GM19099 (cell line): ENCODE measurements around the gene FKBP5.

Experiments
- POLR2A ChIP-seq: IDR thresholded peaks from 3 replicates; pipeline ENCODE4 v1.6.1; 2011; ENCODE audit warnings: low read depth; ENCODE audit not compliant: insufficient read length; ENCODE audit errors: extremely low read depth

The FKBP5 gene

DNA sequence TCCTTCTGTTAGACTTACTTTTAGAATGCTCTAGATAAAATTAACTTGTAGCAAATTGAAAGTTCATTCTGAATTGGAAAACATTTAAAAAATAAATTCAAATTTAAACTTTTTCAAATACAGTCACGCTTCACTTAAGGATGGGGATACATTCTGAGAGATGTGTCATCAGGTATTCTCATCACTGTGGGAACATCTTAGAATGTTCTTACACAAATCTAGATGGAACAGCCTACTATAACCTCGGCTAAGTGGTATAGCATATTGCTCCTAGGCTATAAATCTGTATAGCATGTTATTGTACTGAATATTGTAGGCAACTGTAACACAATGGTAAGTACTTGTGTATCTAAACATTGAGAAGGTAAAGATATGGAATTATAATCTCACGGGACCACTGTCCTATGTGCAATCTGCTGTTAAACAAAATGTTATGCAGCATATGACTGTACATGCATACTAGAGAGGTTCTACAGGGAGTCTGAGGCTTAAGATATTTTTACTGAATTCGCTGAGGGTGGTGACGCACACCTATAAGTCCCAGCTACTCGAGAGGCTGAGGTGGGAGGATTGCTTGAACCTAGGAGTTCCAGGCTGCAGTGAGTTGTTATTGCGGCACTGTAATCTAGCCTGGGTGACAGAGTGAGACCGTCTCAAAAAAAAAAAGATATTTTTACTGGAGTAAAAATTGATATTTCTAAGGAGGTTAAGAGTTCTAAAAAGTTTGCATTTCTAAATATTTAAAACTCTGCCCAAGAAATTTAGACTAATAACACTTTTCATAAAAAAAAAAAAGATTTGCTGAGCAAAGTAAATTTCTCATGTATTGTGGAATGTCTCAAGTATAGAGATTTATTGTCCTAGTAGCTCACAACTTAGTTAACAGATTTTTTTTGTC lies 88.7 kb downstream of the FKBP5 start:
- no peak for TF ChIP-seq POLR2A

DNA sequence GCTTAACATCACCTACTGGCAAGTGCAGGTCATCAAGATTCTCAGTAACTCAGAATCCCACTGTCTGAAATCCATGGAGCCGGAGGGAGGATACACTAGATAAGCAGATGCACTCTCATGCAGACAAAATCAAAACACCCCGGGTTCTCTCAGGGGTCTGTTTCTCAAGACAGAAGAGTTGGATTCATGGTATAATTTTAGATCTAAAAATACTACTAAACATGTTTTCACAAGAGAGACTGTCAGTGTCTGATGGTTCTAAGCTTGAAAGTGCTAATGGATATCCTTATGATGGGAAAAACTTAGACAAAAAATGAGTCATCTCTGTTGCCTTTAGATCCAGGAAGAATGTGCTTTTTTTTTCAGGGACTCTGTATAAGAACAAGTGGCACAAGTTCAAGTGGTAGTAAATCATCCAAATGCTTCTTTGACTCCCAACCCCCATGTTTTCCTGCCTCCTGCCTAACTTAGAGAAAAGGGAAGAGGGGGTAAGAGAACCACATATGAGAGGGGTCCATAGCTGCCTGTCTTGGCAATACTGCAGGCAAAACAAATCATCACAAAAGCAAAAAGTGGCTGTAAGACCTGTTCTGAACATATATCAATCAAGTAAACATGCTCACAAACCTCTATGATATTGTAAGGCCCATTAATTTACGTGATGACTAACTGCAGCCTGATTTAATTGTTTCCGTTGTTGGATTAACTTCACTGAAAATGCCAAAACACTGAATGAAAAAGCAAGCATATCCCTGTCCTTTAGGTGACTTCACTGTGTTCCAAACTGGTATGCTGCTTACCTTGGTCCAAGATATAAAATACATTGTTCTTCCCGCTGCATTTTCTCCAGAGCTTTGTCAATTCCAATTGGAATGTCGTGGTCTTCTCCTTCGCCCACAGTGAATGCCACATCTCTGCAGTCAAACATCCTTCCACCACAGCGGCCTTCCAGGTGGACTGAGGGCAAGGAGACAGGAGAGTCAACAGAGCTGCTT lies 92.0 kb downstream of the FKBP5 start:
- no peak for TF ChIP-seq POLR2A

DNA sequence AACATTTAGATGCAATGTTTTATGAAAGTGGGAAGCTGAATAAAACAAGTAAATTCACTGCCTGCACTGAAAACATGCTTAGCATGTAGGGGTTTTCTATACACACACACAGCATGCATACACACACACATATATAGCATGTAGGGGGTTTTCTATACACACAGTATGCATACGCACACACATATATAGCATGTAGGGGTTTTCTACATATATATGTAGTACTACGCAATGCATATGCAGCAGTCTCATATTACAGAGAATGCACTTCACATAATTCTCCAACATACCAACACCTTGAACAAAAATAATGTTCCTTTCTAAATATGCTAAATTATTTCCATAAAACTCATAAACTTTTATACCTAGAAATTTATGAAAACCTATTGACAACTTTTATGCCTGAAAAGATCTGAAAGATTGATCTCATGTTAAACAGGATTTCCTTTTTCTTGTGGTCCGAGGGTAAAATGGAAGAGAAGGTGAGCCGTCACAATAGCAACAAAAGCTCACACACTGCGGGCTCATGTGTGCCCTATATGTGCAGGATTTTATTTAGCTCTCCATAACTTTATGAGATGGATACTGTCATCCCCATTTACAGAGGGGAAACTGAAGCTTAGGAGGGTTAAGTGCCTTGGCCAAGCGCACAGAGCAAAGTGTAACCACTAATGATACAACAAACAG lies 94.1 kb downstream of the FKBP5 start:
- TF ChIP-seq POLR2A: no peak

DNA sequence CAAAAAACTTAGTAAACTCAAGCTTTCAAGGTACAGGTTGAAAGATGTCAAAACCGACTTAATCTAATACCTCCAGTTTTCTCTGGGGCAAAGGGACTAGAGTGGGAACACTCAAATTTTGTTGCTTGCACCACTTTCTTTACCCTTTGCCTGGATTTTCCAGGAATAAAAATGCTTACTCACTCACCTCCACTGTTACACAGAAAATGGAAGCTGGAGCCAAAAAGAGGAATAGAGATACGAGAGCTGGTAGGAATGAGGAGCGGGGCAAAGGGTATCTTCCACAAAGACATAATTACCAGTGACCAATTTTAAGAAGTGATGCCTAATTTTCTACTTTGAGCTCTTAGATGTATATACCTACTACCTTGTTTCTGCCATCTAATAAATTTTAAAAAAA lies 96.5 kb downstream of the FKBP5 start:
- TF ChIP-seq POLR2A: no peak

DNA sequence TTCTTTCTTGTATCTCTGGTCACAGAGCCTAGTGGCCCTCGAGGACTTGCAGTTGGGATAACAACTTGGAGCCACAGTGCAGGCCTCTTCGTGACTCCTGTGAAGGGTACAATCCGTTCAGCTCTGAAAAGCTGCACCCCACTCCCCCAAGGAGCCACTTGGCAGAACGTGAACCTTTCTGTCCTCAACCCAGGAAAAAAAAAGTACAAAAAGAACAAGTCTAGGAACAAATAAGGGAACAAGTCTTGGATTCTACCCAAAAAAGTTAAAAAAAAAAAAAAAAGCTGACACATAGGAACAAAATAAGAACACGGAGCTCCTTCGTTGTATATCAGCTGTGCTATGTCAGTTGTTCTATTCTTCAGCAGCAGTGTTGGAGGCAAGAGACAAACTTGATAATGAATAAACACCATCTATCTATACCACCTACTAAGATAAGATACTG lies 98.1 kb downstream of the FKBP5 start:
- TF ChIP-seq POLR2A: no peak

DNA sequence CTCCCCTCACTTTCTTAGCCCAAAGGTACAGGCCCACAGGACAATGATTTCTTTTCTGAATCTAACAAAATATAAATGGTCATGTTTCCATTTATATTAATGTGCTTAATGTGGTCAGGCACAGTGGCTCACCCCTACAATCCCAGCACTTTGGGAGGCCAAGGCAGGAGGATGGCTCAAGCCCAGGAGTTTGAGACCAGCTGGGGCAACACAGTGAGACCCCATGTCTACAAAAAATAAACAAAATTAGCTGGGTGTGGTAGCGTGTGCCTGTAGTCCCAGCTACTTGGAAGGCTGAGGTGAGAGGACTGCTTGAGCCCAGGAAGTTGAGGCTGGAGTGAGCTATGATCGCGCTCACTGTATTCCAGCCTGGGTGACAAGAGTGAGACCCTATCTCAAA lies 98.8 kb downstream of the FKBP5 start:
- no peak for TF ChIP-seq POLR2A

DNA sequence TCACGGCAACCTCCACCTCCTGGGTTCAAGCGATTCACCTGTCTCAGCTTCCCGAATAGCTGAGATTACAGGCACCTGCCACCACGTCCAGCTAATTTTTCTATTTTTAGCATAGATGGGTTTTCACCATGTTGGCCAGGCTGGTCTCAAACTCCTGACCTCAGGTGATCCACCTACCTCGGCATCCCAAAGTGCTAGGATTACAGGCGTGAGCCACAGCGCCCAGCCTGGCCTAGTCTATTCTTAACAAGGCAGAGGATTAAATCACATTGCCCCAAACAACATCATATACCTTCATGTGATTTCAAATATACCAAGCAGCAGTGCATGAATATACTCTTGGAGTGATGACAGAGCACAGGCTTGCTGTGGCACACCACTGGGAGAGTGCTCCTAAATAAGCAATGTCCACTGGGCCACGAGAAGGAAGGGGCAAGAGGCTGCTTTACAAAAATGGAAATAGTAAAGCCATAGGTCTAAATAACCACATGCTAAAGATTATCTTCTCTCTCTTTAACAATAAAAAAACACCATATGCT lies 99.4 kb downstream of the FKBP5 start:
- TF ChIP-seq POLR2A: no peak

DNA sequence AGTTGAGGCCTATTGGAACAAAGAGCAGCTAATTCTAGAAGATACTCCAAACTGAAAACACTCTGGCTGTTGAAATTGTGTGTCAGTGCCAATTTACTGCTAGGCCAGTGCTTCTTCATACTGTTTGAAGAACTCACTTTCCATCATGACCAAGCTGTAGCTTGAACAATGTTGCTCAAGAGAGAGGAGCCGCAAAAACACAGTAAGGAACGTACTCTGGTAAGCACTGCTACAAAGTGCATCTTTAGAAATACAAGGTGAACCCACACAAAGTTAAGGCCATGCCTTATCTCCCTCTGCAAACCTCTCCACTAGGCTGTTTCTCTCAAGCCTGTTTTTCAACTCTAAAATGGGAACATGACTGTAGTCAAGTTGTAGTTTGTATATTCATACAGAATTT lies 101.5 kb downstream of the FKBP5 start:
- no peak for TF ChIP-seq POLR2A

DNA sequence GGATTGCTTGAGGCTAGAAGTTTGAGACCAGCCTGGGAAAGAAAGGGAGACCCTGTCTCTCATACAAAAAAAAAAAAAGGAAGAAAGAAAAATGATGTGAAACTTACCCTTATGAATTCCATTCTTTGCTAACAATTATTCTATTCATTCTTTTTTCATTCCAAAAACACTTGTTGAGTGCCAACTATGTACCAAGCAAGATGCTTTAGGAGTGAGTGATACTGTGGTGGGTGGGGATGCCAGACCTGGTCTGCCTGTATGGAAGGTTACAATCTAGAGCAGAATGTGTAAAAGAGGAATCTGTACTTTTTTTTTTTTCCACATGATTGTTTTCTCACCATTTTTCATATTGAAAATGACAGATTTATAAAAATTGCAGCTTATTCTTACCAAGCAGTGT lies 102.2 kb downstream of the FKBP5 start:
- TF ChIP-seq POLR2A: no peak

DNA sequence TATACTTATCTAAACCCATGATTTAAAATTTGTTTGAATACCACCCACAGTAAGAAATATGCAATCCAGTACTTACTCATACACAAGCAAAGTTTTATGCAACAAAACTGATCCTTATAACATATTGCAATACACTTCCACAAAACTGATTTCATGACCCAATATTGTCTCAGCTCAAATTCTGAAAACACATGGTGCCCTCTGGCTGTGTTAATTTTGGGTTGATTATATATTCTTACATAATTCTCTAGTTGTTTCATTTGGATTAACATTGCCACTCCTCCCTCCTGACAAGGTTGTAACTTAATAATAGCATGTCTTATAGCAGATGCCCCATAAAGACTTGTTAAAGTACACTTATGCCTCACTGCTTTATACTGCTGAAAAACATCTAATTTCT lies 103.1 kb downstream of the FKBP5 start:
- no peak for TF ChIP-seq POLR2A

DNA sequence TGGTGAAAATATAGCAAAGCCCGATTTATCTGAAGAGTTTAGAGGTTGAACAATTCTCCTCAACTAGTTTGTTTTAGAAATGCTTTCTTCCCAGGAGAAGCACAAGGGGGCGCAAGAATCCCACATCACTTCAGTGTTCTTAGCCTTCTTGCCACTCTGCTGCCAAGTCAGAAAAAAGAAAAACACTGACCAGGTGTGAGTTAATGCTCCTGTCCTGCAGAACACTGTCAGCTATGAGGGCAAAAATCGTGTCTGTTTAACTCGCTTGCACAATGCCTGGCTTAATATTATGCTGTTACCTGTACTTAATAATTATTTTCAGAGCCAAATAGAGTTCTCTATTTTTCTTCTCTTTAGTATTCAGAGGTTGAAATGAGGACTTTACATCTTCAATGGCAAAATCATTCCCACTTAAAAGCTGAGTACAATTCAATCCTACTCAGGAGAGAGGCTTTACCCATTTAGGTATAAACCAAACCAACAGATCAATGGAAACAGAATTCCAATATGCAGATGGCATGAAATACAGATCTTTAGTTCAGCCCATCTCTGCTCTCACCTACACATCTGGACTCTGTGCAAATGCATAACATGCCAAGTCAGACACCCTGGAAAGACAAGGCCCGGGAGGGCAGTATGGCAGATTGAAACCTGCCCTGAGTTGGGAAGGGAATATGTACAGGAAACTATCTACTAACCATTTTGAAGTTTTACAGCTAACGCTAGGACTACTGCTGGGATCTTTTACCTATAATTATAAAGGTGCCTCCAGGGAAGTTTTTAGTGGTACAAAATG lies 104.6 kb downstream of the FKBP5 start:
- TF ChIP-seq POLR2A: no peak

DNA sequence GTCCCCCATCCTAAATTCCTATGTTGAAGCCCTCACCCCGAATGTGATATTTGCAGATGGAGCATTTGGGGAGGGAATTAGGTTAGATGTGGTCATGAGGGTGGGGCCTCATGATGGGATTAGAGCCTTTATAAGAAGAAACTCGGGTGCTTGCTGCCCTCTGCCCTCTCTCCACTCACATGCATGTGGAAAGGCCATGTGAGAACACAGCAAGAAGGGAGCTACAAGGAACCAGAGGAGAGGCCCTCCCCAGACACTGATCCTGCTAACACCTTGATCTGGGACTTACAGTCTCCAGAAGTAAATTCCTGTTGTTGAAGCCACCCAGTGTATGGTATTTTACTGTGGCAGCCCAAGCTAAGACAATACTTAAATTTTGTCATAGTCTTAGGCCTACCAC lies 106.4 kb downstream of the FKBP5 start:
- no peak for TF ChIP-seq POLR2A

DNA sequence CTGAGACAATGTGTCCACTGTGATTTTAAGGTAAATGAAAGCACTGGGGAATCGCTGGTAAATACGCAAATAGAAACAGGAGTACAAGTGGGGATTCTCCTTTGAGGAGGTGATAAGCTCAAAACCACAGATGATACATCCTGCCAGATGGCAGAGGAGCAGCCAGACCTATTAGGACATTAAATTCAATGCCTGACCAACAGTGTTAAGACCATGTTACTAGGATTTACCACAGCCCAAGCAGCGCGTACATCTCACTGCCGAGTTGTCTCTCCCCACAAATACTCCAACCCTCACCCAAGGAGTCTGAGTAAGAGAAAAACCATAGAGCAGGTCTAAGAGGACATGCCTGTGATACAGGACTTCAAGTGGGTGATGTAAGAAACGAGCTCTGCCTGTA lies 107.1 kb downstream of the FKBP5 start:
- TF ChIP-seq POLR2A: no peak

DNA sequence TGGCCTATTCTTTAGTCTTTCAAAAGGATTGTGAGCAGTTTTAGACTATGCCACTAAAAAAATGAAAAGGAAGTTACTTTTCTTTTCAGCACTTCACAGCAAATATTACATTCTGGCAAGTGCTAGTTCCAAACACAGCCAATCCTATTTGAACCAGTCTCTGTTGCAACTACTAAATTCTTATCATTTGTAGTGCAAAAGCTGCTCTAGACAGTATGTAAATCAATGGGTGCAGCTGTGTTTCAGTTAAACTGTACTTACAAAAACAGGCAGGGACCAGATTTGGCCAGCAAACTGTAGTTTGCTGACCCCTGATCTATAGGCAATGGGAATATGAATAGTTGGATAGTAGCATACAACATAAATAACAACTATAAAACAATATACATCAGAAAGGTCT lies 107.9 kb downstream of the FKBP5 start:
- no peak for TF ChIP-seq POLR2A
